Measurements from ENCODE around the gene PPM1H. TPM values are rescaled to one million over a fixed set of nuclear protein-coding genes. Genes with fewer than 3 reads are reported as not detected.
"Not testable (repeated sequence)": the region's sequence is repeated elsewhere in the genome, so short reads cannot be mapped to it uniquely, and the experiment has no call there.

PPM1H gene
- total and polyA plus RNA-seq, 10 of the 15 experiments (the other 5 are each of a cell fraction or from before 2014, with no cell fraction given) = 0.11 to 0.83 (median 0.49) TPM

- TF ChIP-seq EP300 (IDR thresholded peaks at IDR 0.05; ENCODE audit: borderline replicate concordance in 1 of 2, control insufficient read depth in 1 of 2, low read depth in 2 of 2, low read length in 2 of 2) (no peak), MYC (IDR thresholded peaks at IDR 0.05; ENCODE audit: insufficient read depth, insufficient read length, insufficient replicate concordance, low read length, severe bottlenecking) (no peak)
These were observed 32.8 kb upstream of the PPM1H start (continued) for GRCh38 chr12:62967701-62968100.

DNA sequence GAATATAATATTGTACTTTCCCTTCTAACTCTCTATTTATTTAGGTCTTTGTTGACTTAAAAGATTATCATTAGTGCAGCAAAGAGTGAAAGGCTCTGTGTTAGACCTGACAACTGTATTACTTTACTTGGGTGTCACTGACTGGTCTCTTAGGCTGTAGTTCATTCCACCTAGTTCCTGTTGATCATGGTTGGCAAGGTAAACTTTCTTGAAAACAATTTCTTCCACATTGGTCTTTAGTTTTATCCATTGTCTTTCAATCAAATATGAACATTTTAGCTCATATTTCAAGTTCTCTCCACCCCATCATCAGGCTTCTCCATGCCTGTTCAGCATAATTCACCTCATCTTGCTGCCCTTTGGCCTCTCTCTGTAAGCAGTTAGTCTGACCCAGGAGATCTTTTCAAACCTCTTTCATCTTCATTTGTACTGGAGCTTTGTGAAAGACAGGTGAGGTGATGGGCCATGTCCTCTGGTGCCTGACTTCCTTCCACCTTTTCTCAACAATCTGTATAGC, 32.1 kb upstream of the PPM1H start:
- Histone ChIP-seq H3K4me1 (ENCODE audit: control insufficient read depth, insufficient read depth, low read length) (no peaks in the 10 kb centered on the region), H3K9ac (ENCODE audit: control insufficient read depth, insufficient read depth, low read length) (no peak overlapping the region), H2AFZ (ENCODE audit: control insufficient read depth, low read depth, low read length) (no peak overlapping the region), H3K36me3 (ENCODE audit: control insufficient read depth in 2 of 2, insufficient read depth in 2 of 2, low read length in 1 of 2) (no peaks in the 10 kb centered on the region), H3K27me3 (replicated peaks in 1 of 2; ENCODE audit: control insufficient read depth in 2 of 2, insufficient read depth in 2 of 2, low read length in 1 of 2) (no peaks in the 10 kb centered on the region; a peak in 1 of 4 replicates), H3K4me3 (no peak overlapping the region), H4K20me1 (ENCODE audit: control insufficient read depth, insufficient read depth) (no peaks in the 10 kb centered on the region), H3K79me2 (ENCODE audit: control insufficient read depth, insufficient read depth, low read length) (no peaks in the 10 kb centered on the region), H3K9me3 (replicated peaks; ENCODE audit: control insufficient read depth, insufficient read depth, low read length) (no peaks in the 10 kb centered on the region), H3K27ac (ENCODE audit: control insufficient read depth, insufficient read depth) (no peak overlapping the region), H3K4me2 (ENCODE audit: control insufficient read depth, insufficient read depth) (no peak overlapping the region)
- ChIA-PET POLR2A (no interaction called here), SMC1A (ENCODE audit: uncharacterized antibody, unreplicated experiment) (no interaction called here), CTCF (no interaction called here), RAD21 (ENCODE audit: unreplicated experiment) (no interaction called here)
- TF ChIP-seq TCF12 (IDR thresholded peaks at IDR 0.05; ENCODE audit: low read depth, low read length) (no peak), NR2C1 (IDR thresholded peaks at IDR 0.05) (no peak), ZNF274 (IDR thresholded peaks at IDR 0.05; ENCODE audit: insufficient read depth, insufficient read length) (no peak), ZSCAN29 (IDR thresholded peaks at IDR 0.05) (no peak), PML (IDR thresholded peaks at IDR 0.05; ENCODE audit: low read length) (no peak), IRF3 (IDR thresholded peaks at IDR 0.05) (no peak), EGR1 (IDR thresholded peaks at IDR 0.05; ENCODE audit: borderline replicate concordance in 1 of 2, low read depth in 2 of 2, low read length in 2 of 2) (no peak), SMARCA5 (IDR thresholded peaks at IDR 0.05) (no peak), PAX8 (IDR thresholded peaks at IDR 0.05) (no peak), TCF7 (IDR thresholded peaks at IDR 0.05; ENCODE audit: borderline replicate concordance) (no peak), TCF3 (IDR thresholded peaks at IDR 0.05; ENCODE audit: borderline replicate concordance, insufficient read depth, low read depth, low read length) (no peak), POLR2AphosphoS2 (IDR thresholded peaks at IDR 0.05; ENCODE audit: low read depth, low read length) (no peak), FOS (IDR thresholded peaks at IDR 0.05; ENCODE audit: borderline replicate concordance, extremely low read depth, insufficient read length) (no peak)
- DNase-seq (ENCODE audit: low read depth, low spot score) (no peak), FAIRE-seq (no peak), ATAC-seq (no peak)
- intact Hi-C loops (cut with micrococcal nuclease; ENCODE audit: unreplicated experiment) (no loop called here), in situ Hi-C loops (cut with MboI) (no loop called here)
- BruUV-seq (replicated peaks) = no TSS peak

DNA sequence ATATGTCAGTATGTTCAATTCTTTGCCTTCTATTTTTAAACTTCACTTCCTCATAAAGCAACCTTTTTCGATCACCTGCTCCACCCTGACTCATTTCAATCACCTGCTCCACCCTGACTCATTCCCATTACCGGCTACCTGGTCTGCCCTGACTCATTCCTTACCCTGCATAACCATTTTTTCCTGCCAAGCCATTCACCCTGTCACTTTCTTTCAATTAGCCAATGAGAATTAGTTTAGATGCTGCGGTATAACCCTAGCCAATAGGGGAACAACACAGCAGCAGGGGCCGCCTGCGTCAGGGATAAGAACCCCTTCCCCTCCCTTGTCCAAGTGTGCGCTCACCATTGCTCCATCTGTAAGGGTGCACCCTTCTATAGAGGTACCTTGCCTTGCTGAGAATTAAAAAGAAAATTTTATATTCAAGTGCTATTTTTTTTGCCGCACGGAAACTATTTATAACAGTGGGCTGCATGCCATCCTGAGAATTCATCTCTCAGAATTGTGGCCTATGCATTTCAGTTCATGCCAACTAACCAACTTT, 31.6 kb upstream of the PPM1H start:
- CTCF ChIA-PET; H3K27me3 ChIP-seq (replicated peaks in 1 of 2; ENCODE audit: control insufficient read depth in 2 of 2, insufficient read depth in 2 of 2, low read length in 1 of 2); SMC1A ChIA-PET (ENCODE audit: uncharacterized antibody, unreplicated experiment); H3K79me2 ChIP-seq (ENCODE audit: control insufficient read depth, insufficient read depth, low read length); DNase-seq (ENCODE audit: low read depth, low spot score); H3K27ac ChIP-seq (ENCODE audit: control insufficient read depth, insufficient read depth); POLR2A ChIA-PET; H3K9me3 ChIP-seq (replicated peaks; ENCODE audit: control insufficient read depth, insufficient read depth, low read length); ATAC-seq; intact Hi-C loops (cut with micrococcal nuclease; ENCODE audit: unreplicated experiment); H3K4me2 ChIP-seq (ENCODE audit: control insufficient read depth, insufficient read depth); H2AFZ ChIP-seq (ENCODE audit: control insufficient read depth, low read depth, low read length); in situ Hi-C loops (cut with MboI); H3K4me1 ChIP-seq (ENCODE audit: control insufficient read depth, insufficient read depth, low read length); H3K4me3 ChIP-seq; BruUV-seq (replicated peaks); H4K20me1 ChIP-seq (ENCODE audit: control insufficient read depth, insufficient read depth); FAIRE-seq; RAD21 ChIA-PET (ENCODE audit: unreplicated experiment); H3K9ac ChIP-seq (ENCODE audit: control insufficient read depth, insufficient read depth, low read length); H3K36me3 ChIP-seq (ENCODE audit: control insufficient read depth in 2 of 2, insufficient read depth in 2 of 2, low read length in 1 of 2): not testable (repeated sequence)
- 63% methylated on average over 8 of the region's 8 CpGs for WGBS (ENCODE audit: insufficient coverage, insufficient replicate concordance, low lambda C conversion rate, missing lambda C conversion rate)

Measured in GM12878 (cell line).